Tibial nerve (tissue), 4 donors: ENCODE results near the gene CTNNA3. TPM values are rescaled to one million over a fixed set of nuclear protein-coding genes. Genes with fewer than 3 reads are reported as not detected.

Experiments
- DNase-seq, 2 donors: peaks; one replicate each; pipeline ENCODE4 v3.0.0-alpha.2; 2019; ENCODE audit warnings: low spot score in 2 of 2
- H3K27ac ChIP-seq, 4 donors: fragments of 200-600 bp; sonication (generic) in 3 of 4; one replicate each; pipeline ENCODE4 v1.5.1; 2017 to 2019; ENCODE audit warnings: mild to moderate bottlenecking in 1 of 4
- H3K27me3 ChIP-seq, 2 donors: fragments of 200-600 bp; sonication (generic) in 1 of 2; one replicate each; pipeline versions ENCODE4 v1.5.1 to v1.6.0; 2017 to 2019
- H3K36me3 ChIP-seq, 3 donors: fragments of 200-600 bp; sonication (generic); one replicate each; pipeline ENCODE4 v1.5.1; 2018 to 2019
- H3K4me1 ChIP-seq, 4 donors: fragments of 200-600 bp; sonication (generic) in 3 of 4; one replicate each; pipeline ENCODE4 v1.5.1; 2017 to 2019
- H3K4me3 ChIP-seq, 4 donors: fragments of 200-600 bp; sonication (generic) in 3 of 4; one replicate each; pipeline ENCODE4 v1.5.1; 2017 to 2019; ENCODE audit warnings: mild to moderate bottlenecking in 1 of 4, moderate library complexity in 1 of 4
- H3K9me3 ChIP-seq, 4 donors: fragments of 200-600 bp; sonication (generic) in 3 of 4; one replicate each; pipeline ENCODE4 v1.5.1; 2017 to 2019
- CTCF ChIP-seq, 5 experiments: fragments of 200-600 bp in 3 of 5; fragments of 450-650 bp in 2 of 5; sonication (generic) in 3 of 5; IDR thresholded peaks; one replicate each; pipeline ENCODE4 v1.5.1; 2016 to 2019; ENCODE audit warnings: antibody characterized with exemption in 5 of 5, mild to moderate bottlenecking in 3 of 5, moderate library complexity in 2 of 5
- EP300 ChIP-seq, 2 donors: sonication (generic); formaldehyde crosslinking; IDR thresholded peaks; one replicate each; pipeline ENCODE4 v1.6.1; 2017; ENCODE audit warnings: antibody characterized with exemption in 2 of 2, mild to moderate bottlenecking in 1 of 2
- POLR2A ChIP-seq, 2 donors: fragments of 450-650 bp; IDR thresholded peaks; one replicate each; pipeline ENCODE4 v1.6.1; 2017; ENCODE audit warnings: antibody characterized with exemption in 2 of 2, mild to moderate bottlenecking in 2 of 2, moderate library complexity in 2 of 2
- WGBS, 2 donors: methylation state at CpG; one replicate each; pipeline ENCODE4 v1.1.5; 2018; 5-methylcytosine and 5-hydroxymethylcytosine counted together
- total RNA-seq, 4 donors: library from RNA; depleted of rRNA; stranded (reverse); fragments of >200 nt; gene quantifications; one replicate each; pipeline ENCODE4 v1.1.0, GENCODE V29; 2016

CTNNA3 gene
- total RNA-seq, 4 donors from 2014 or later, result 15.9 to 36.1 (median 23.1) TPM

- WGBS, 2 donors, result 87 to 92% methylated on average over 3 of the region's 3 CpGs
- no peak overlapping the region for H3K27ac ChIP-seq
- H3K9me3 ChIP-seq, result peaks cover 0 to 30% (median 8%) of the 10 kb centered on the region in 4 donors
- H3K27me3 ChIP-seq, result no peaks in the 10 kb centered on the region
- no peaks in the 10 kb centered on the region for H3K36me3 ChIP-seq
- H3K4me3 ChIP-seq, result no peak overlapping the region
- no peak for DNase-seq
- TF ChIP-seq CTCF (IDR thresholded peaks at IDR 0.05) (no peak), EP300 (IDR thresholded peaks at IDR 0.05) (no peak), POLR2A (IDR thresholded peaks at IDR 0.05) (no peak)
- no peaks in the 10 kb centered on the region for H3K4me1 ChIP-seq
Measured at GRCh38 chr10:67473850-67474633, 222.0 kb downstream of the CTNNA3 start.

GRCh38 chr10:67471022-67471421, 225.0 kb downstream of the CTNNA3 start:
- Histone ChIP-seq H3K27me3 (no peaks in the 10 kb centered on the region), H3K4me3 (no peak overlapping the region), H3K36me3 (no peaks in the 10 kb centered on the region), H3K27ac (no peak overlapping the region), H3K4me1 (no peaks in the 10 kb centered on the region), H3K9me3 (peaks cover 0 to under 1% (median 0%) of the 10 kb centered on the region in 4 donors)
- WGBS, 2 donors, result 79 to 85% methylated on average over 3 of the region's 3 CpGs
- no peak for DNase-seq
- TF ChIP-seq POLR2A (IDR thresholded peaks at IDR 0.05) (no peak), CTCF (IDR thresholded peaks at IDR 0.05) (no peak), EP300 (IDR thresholded peaks at IDR 0.05) (no peak)

GRCh38 chr10:67464278-67464677, 231.7 kb downstream of the CTNNA3 start:
- H3K4me1 ChIP-seq, result no peaks in the 10 kb centered on the region
- no peak for DNase-seq
- H3K27ac ChIP-seq, result no peak overlapping the region
- WGBS, 2 donors, result 74 to 94% methylated on average over 3 of the region's 3 CpGs
- no peak for TF ChIP-seq EP300 (IDR thresholded peaks at IDR 0.05)
- no peak for TF ChIP-seq POLR2A (IDR thresholded peaks at IDR 0.05)
- no peak for TF ChIP-seq CTCF (IDR thresholded peaks at IDR 0.05)
- H3K4me3 ChIP-seq, result no peak overlapping the region
- no peaks in the 10 kb centered on the region for H3K36me3 ChIP-seq
- H3K27me3 ChIP-seq, result no peaks in the 10 kb centered on the region
- H3K9me3 ChIP-seq, result no peaks in the 10 kb centered on the region

- no peak overlapping the region for H3K27ac ChIP-seq
- 48 to 63% methylated on average over 1 of the region's 1 CpG for WGBS, 2 donors
- no peaks in the 10 kb centered on the region for H3K4me1 ChIP-seq
- no peak overlapping the region for H3K4me3 ChIP-seq
- TF ChIP-seq EP300 (IDR thresholded peaks at IDR 0.05) (no peak), POLR2A (IDR thresholded peaks at IDR 0.05) (no peak), CTCF (IDR thresholded peaks at IDR 0.05) (no peak)
- H3K27me3 ChIP-seq, result no peaks in the 10 kb centered on the region
- peaks cover 0 to 8% (median 0%) of the 10 kb centered on the region in 4 donors for H3K9me3 ChIP-seq
- no peaks in the 10 kb centered on the region for H3K36me3 ChIP-seq
- no peak for DNase-seq
Measured at GRCh38 chr10:67452892-67453291, 243.1 kb downstream of the CTNNA3 start.

- WGBS, 2 donors, result 57 to 58% methylated on average over 4 of the region's 4 CpGs
- peak overlapping the region in 2 of 4 donors; percentile 40 to 64 for H3K27ac ChIP-seq
Measured at GRCh38 chr10:67438605-67439304, 257.2 kb downstream of the CTNNA3 start.

More at GRCh38 chr10:67438605-67439304, 257.2 kb downstream of the CTNNA3 start:
- no peak for TF ChIP-seq EP300 (IDR thresholded peaks at IDR 0.05)
- no peak for TF ChIP-seq POLR2A (IDR thresholded peaks at IDR 0.05)
- no peak for TF ChIP-seq CTCF (IDR thresholded peaks at IDR 0.05)
- Histone ChIP-seq H3K27me3 (no peaks in the 10 kb centered on the region), H3K9me3 (peaks cover 0 to 30% (median 5%) of the 10 kb centered on the region in 4 donors), H3K36me3 (no peaks in the 10 kb centered on the region), H3K4me3 (no peak overlapping the region), H3K4me1 (peaks cover 0 to 8% (median 0%) of the 10 kb centered on the region in 4 donors)
- DNase-seq, result no peak
